Psoas muscle (tissue), 8 donors: ENCODE measurements around the gene SBF2. TPM values are rescaled to one million over a fixed set of nuclear protein-coding genes. Genes with fewer than 3 reads are reported as not detected.

Experiments
- ATAC-seq, 4 donors: fragments of 200-7000 bp; cut with Tn5 transposase; one replicate each; pipeline ENCODE4 v1.9.1; 2020; ENCODE audit warnings: moderate library complexity in 3 of 4, mild to moderate bottlenecking in 2 of 4
- DNase-seq, 2 donors: peaks; one replicate each; pipeline ENCODE4 v3.0.0-alpha.2; 2020
- H3K27ac ChIP-seq: fragments of 200-600 bp; one replicate; pipeline ENCODE4 v1.8.0; 2022
- H3K27me3 ChIP-seq, 3 donors: fragments of 200-600 bp in 1 of 3; one replicate each; pipeline versions ENCODE4 v1.6.1 to v1.8.0; 2013 to 2022; ENCODE audit warnings: low read length in 2 of 3, mild to moderate bottlenecking in 2 of 3, moderate library complexity in 1 of 3; ENCODE audit not compliant: insufficient read depth in 3 of 3
- H3K36me3 ChIP-seq, 2 donors: fragments of 200-600 bp in 1 of 2; one replicate each; pipeline versions ENCODE4 v1.6.1 to v1.8.0; 2013 to 2022; ENCODE audit warnings: low read depth in 1 of 2, mild to moderate bottlenecking in 1 of 2, moderate library complexity in 1 of 2; ENCODE audit not compliant: insufficient read depth in 1 of 2
- H3K4me1 ChIP-seq: fragments of 200-600 bp; one replicate; pipeline ENCODE4 v1.8.0; 2022
- H3K4me3 ChIP-seq: fragments of 200-600 bp; one replicate; pipeline ENCODE4 v1.8.0; 2022; ENCODE audit warnings: mild to moderate bottlenecking
- H3K9me3 ChIP-seq: fragments of 200-600 bp; one replicate; pipeline ENCODE4 v1.8.0; 2022
- WGBS, 3 donors: extraction: QIAGEN DNeasy Blood & Tissue Kit; methylation state at CpG; one replicate each; pipeline versions ENCODE4 v1.1.6 to v1.1.7; 2013; 5-methylcytosine and 5-hydroxymethylcytosine counted together
- intact Hi-C, 2 donors: fragments of 100-400 bp; cut with DNase I; formaldehyde crosslinking; loops; one replicate each; pipeline versions ENCODE4 v1.11.0 to v1.14.2; 2022
- polyA plus RNA-seq, 3 donors: library from polyadenylated mRNA; stranded (reverse); fragments of 200-250 nt; gene quantifications; one replicate each; pipeline ENCODE4 v1.2.3, GENCODE V29; 2013
- total RNA-seq, 4 donors: library from RNA; stranded (reverse); fragmentation: NEBNext Ultra II Directional in 2 of 4; extraction: Animal tissue kit (Norgen Biotek cat#: 25700) in 2 of 4; gene quantifications; one replicate each; pipeline versions ENCODE4 v1.2.1 to v1.2.4, GENCODE V29; 2021 to 2023
- TF ChIP-seq, protein P1 (sequence below): fragments of 200-600 bp; IDR thresholded peaks from one replicate; pipeline ENCODE4 v1.8.0; 2022; ENCODE audit warnings: antibody characterized with exemption
- donor health status: healthy with polysubstance abuse.
- donor health status: DM: no; HTN: no; CAD: no; lungs with moderate emphysema.
- donor health status: Bipolar disorder and iron deficiency.
- donor health status: healthy.
- donor health status: DM: yes; HTN: yes; CAD: no.
- donor health status: DM: no; HTN: no; CAD: no.
- donor health status: DM: no; HTN: no; CAD: no.
- donor health status: DM: yes; HTN: yes; CAD: no.

SBF2 gene
- total and polyA plus RNA-seq, 7 donors = 3.3 to 12.6 (median 10.6) TPM

DNA sequence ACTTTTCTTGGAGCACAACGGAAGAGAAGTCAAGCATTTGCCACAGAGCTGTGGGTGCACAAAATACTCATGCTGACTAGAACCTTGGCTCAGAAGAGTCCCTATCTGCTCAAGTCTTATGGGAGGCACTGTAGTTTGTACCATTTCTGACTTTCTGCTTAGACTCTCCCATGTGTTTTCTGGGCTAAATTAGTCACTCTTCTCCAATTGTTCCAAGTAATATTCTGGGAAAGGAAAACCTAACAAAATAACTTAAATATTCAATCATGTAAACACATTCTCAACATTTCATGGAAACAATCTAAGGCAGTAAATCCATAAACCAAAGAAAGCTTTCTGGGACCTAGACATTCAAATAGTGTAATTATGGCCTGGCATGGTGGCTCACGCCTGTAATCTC, 409.4 kb downstream of the SBF2 start:
- H3K4me1 ChIP-seq = no peaks in the 10 kb centered on the region
- TF ChIP-seq, protein P1, sequence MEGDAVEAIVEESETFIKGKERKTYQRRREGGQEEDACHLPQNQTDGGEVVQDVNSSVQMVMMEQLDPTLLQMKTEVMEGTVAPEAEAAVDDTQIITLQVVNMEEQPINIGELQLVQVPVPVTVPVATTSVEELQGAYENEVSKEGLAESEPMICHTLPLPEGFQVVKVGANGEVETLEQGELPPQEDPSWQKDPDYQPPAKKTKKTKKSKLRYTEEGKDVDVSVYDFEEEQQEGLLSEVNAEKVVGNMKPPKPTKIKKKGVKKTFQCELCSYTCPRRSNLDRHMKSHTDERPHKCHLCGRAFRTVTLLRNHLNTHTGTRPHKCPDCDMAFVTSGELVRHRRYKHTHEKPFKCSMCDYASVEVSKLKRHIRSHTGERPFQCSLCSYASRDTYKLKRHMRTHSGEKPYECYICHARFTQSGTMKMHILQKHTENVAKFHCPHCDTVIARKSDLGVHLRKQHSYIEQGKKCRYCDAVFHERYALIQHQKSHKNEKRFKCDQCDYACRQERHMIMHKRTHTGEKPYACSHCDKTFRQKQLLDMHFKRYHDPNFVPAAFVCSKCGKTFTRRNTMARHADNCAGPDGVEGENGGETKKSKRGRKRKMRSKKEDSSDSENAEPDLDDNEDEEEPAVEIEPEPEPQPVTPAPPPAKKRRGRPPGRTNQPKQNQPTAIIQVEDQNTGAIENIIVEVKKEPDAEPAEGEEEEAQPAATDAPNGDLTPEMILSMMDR = no peak
- 89 to 96% (median 94%) methylated on average over 2 of the region's 2 CpGs for WGBS, 3 donors
- DNase-seq = no peak
- H3K9me3 ChIP-seq = no peaks in the 10 kb centered on the region
- H3K27ac ChIP-seq = no peak overlapping the region
- H3K4me3 ChIP-seq = no peak overlapping the region
- ATAC-seq = no peak
- no peaks in the 10 kb centered on the region for H3K27me3 ChIP-seq
- intact Hi-C loops = no loop called here
- H3K36me3 ChIP-seq = no peaks in the 10 kb centered on the region

DNA sequence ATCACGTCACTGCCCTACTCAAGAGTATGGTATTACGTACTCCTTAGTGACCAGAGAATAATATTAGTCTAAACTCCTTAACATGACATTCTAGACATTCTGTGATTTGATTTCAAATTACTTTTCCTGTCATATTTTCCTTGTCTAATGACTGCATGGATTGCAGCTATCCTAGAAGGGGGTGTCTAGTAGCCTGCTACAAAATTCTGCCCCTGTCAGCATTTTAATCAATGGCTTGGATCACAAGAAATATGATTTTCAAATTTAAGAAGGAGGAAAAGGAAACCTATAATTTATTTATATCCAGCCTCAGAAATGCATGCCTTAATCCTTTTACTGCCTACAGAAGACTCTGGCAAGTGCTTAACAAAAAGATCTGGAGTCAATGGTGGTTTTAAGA, 413.4 kb downstream of the SBF2 start:
- no peaks in the 10 kb centered on the region for H3K36me3 ChIP-seq
- ATAC-seq = no peak
- H3K9me3 ChIP-seq = no peaks in the 10 kb centered on the region
- intact Hi-C loops = no loop called here
- H3K4me1 ChIP-seq = no peaks in the 10 kb centered on the region
- DNase-seq = no peak
- no peaks in the 10 kb centered on the region for H3K27me3 ChIP-seq
- 97% methylated on average over 2 of the region's 2 CpGs for WGBS, 3 donors
- TF ChIP-seq, protein P1 = no peak
- H3K27ac ChIP-seq = no peak overlapping the region
- no peak overlapping the region for H3K4me3 ChIP-seq

DNA sequence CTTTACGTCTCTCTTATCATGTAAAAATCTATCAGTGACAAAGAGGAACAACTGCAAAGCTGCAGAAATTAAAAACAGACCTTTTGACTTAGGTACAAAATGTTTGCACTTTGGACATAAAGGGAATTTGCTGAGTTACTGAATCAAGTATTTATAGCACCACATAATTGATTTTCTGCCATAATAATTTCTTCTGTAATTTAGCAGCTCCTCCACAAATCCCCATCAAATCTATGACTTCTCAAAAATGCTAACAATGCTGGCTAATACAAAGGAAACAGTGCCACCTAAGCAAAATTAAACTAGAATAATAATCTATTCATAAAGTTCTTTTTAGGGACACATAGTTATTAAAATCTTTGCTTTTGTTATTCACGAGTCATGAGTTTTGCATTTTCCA, 415.1 kb downstream of the SBF2 start:
- DNase-seq (no peak), ATAC-seq (no peak)
- intact Hi-C loops = no loop called here
- Histone ChIP-seq H3K9me3 (no peaks in the 10 kb centered on the region), H3K27me3 (no peaks in the 10 kb centered on the region), H3K4me3 (no peak overlapping the region), H3K27ac (no peak overlapping the region), H3K36me3 (no peaks in the 10 kb centered on the region), H3K4me1 (no peaks in the 10 kb centered on the region)
- 67 to 73% (median 71%) methylated on average over 2 of the region's 2 CpGs for WGBS, 3 donors
- TF ChIP-seq, protein P1 = no peak

DNA sequence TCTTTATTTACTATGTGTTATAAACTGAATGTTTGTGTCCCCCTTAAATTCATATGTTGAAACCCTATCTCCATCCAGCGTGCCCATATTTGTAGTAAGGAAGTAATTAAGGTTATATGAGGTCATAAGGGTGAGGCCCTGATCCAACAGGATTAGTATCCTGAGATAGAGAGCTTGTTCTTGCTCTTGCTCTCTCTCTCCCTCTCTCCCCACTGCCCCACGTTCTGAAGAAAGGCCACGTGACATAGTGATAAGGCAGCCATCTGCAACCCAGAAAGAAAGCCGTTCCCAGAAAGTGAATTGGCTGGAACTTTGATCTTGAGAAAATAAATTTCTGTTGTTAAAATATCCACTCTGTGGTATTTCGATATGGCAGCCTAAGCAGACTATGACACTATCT, 417.7 kb downstream of the SBF2 start:
- Histone ChIP-seq H3K4me1 (no peaks in the 10 kb centered on the region), H3K36me3 (no peaks in the 10 kb centered on the region), H3K27ac (no peak overlapping the region), H3K27me3 (no peaks in the 10 kb centered on the region), H3K9me3 (no peaks in the 10 kb centered on the region), H3K4me3 (no peak overlapping the region)
- WGBS, 3 donors = 84 to 88% (median 86%) methylated on average over 5 of the region's 5 CpGs
- intact Hi-C loops = no loop called here
- TF ChIP-seq, protein P1 = no peak
- ATAC-seq = no peak
- DNase-seq = no peak

DNA sequence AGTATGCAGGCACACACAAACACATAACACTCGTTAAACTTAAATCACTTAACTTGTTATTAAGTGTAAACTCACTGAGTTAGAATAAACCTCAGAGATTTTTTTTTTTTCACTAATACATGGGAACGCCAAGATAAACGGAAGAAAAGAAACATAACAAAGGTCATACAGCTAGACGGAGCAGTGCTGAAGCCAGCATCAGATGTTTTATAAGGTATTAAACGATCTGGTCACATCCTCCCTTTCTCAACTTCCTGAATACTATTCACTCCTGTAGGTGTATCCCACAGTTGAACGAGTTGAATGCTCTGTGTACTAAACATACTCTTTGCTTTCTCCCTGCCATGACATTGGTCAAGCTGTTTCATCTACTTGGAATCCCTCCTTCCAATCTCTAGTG, 418.2 kb downstream of the SBF2 start:
- ATAC-seq (no peak), DNase-seq (no peak)
- Histone ChIP-seq H3K27ac (no peak overlapping the region), H3K4me3 (no peak overlapping the region), H3K9me3 (no peaks in the 10 kb centered on the region), H3K36me3 (no peaks in the 10 kb centered on the region), H3K27me3 (no peaks in the 10 kb centered on the region), H3K4me1 (no peaks in the 10 kb centered on the region)
- WGBS, 3 donors = 58 to 64% (median 58%) methylated on average over 6 of the region's 6 CpGs
- intact Hi-C loops = no loop called here
- TF ChIP-seq, protein P1 = no peak
